Measurements from ENCODE around the gene MCRIP1. TPM values are rescaled to one million over a fixed set of nuclear protein-coding genes. Genes with fewer than 3 reads are reported as not detected.

MCRIP1 gene
- total and polyA plus RNA-seq, 2 of the 13 experiments (the other 11 are each of a cell fraction or from before 2014, with no cell fraction given) = 79.7 to 84.9 TPM

DNA sequence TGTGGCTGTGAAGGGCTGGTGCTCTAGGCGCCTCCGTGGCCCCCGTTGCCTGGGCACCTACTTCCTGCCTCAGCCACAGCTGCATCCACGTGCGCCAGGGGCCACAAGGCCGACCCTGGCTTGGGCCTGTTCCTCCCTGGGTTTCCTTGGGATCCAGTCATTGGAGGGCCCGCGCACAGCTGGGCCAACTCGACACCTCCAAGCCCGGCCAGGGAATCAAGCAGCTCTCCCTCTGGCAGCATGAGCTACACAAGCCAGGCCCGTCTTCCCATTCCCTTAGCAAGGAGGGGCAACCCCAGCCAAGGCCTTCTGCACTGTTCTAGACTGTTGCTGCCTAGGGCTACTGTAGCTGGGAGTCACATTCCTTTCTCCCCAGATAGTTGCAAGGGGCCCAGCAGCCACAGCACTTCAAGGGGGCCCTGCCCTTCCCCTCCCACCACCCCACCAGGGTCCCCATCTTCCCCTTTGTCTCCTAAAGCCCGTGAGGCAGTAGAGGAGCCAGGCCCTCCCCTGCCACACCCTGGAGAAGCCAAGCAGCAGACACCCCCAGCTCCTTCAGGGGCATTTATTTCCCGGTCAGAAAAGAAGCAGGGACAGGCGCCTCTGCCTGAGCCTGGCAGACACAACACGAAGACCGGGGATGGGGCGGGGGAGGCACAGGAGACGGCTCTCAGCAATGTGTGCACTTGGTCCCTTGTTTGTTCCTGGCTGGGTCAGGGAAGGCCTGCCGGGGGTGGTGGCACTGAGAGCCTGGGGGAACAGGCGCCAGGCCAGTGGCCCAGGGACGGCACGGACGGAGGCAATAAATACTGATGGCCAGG is 34.3 kb upstream of the MCRIP1 start (continued):
- TF ChIP-seq XRCC5 (optimal IDR thresholded peaks at IDR 0.05; ENCODE audit: low read length) = no peak
- TF ChIP-seq ZNF496 (CRISPR knock-in tag; IDR thresholded peaks at IDR 0.05; ENCODE audit: insufficient replicate concordance) = no peak
- TF ChIP-seq, protein P1, sequence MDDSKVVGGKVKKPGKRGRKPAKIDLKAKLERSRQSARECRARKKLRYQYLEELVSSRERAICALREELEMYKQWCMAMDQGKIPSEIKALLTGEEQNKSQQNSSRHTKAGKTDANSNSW (CRISPR knock-in tag; IDR thresholded peaks at IDR 0.05; ENCODE audit: borderline replicate concordance) = 0 out of 2 replicates have a peak, but pooled peaks have one; percentile 68
- peak; percentile 49; the same call in 1 of the 2 replicates for TF ChIP-seq CENPT (CRISPR knock-in tag; IDR thresholded peaks at IDR 0.05; ENCODE audit: low read depth)
- TF ChIP-seq ZNF570 (CRISPR knock-in tag; IDR thresholded peaks at IDR 0.05; ENCODE audit: borderline replicate concordance) = no peak
- TF ChIP-seq KDM3A (CRISPR knock-in tag; IDR thresholded peaks at IDR 0.05; ENCODE audit: low read depth) = peak; percentile 16
- TF ChIP-seq PPARG (CRISPR knock-in tag; conservative IDR thresholded peaks at IDR 0.05) = no peak
- TF ChIP-seq ZSCAN12 (CRISPR knock-in tag; IDR thresholded peaks at IDR 0.05) = no peak
- 0 out of 2 replicates have a peak, but pooled peaks have one; percentile 22 for TF ChIP-seq ZNF556 (CRISPR knock-in tag; IDR thresholded peaks at IDR 0.05; ENCODE audit: borderline replicate concordance)
- no peak for TF ChIP-seq ZNF446 (CRISPR knock-in tag; IDR thresholded peaks at IDR 0.05)
- no peak for TF ChIP-seq MZF1 (CRISPR knock-in tag; IDR thresholded peaks at IDR 0.05; ENCODE audit: borderline replicate concordance)
- TF ChIP-seq ZNF781 (CRISPR knock-in tag; IDR thresholded peaks at IDR 0.05; ENCODE audit: borderline replicate concordance, not compliant biosample characterization) = no peak
- TF ChIP-seq, protein P2, sequence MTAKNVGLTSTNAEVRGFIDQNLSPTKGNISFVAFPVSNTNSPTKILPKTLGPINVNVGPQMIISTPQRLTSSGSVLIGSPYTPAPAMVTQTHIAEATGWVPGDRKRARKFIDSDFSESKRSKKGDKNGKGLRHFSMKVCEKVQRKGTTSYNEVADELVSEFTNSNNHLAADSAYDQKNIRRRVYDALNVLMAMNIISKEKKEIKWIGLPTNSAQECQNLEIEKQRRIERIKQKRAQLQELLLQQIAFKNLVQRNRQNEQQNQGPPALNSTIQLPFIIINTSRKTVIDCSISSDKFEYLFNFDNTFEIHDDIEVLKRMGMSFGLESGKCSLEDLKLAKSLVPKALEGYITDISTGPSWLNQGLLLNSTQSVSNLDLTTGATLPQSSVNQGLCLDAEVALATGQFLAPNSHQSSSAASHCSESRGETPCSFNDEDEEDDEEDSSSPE (CRISPR knock-in tag; IDR thresholded peaks at IDR 0.05) = no peak
- TF ChIP-seq ZNF629 (CRISPR knock-in tag; conservative IDR thresholded peaks at IDR 0.05) = 0 out of 2 replicates have a peak, but pooled peaks have one; percentile 23
- TF ChIP-seq JDP2 (CRISPR knock-in tag; IDR thresholded peaks at IDR 0.05; ENCODE audit: borderline replicate concordance) = 0 out of 2 replicates have a peak, but pooled peaks have one; percentile 5
- TF ChIP-seq SMAD9 (CRISPR knock-in tag; IDR thresholded peaks at IDR 0.05) = no peak
- TF ChIP-seq U2AF2 (IDR thresholded peaks at IDR 0.05; ENCODE audit: low read depth, low read length) = peak; percentile 91
- TF ChIP-seq ZNF564 (CRISPR knock-in tag; IDR thresholded peaks at IDR 0.05) = peak; percentile 88; the same call in 1 of the 2 replicates
- TF ChIP-seq, protein P3, sequence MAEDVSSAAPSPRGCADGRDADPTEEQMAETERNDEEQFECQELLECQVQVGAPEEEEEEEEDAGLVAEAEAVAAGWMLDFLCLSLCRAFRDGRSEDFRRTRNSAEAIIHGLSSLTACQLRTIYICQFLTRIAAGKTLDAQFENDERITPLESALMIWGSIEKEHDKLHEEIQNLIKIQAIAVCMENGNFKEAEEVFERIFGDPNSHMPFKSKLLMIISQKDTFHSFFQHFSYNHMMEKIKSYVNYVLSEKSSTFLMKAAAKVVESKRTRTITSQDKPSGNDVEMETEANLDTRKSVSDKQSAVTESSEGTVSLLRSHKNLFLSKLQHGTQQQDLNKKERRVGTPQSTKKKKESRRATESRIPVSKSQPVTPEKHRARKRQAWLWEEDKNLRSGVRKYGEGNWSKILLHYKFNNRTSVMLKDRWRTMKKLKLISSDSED (CRISPR knock-in tag; IDR thresholded peaks at IDR 0.05) = peak; percentile 88
- TF ChIP-seq ZNF367 (CRISPR knock-in tag; IDR thresholded peaks at IDR 0.05; ENCODE audit: borderline replicate concordance) = 0 out of 2 replicates have a peak, but pooled peaks have one; percentile 39
- TF ChIP-seq JARID2 (CRISPR knock-in tag; IDR thresholded peaks at IDR 0.05; ENCODE audit: insufficient replicate concordance) = no peak
- TF ChIP-seq, protein P4, sequence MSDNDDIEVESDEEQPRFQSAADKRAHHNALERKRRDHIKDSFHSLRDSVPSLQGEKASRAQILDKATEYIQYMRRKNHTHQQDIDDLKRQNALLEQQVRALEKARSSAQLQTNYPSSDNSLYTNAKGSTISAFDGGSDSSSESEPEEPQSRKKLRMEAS (IDR thresholded peaks at IDR 0.05) = no peak
- no peak for TF ChIP-seq CHD2 (IDR thresholded peaks at IDR 0.05; ENCODE audit: low read depth, low read length)
- TF ChIP-seq REPIN1 (CRISPR knock-in tag; IDR thresholded peaks at IDR 0.05; ENCODE audit: borderline replicate concordance, low read depth) = peak; percentile 39; the same call in 1 of the 2 replicates
- TF ChIP-seq NFYC (CRISPR knock-in tag; IDR thresholded peaks at IDR 0.05) = no peak; the same call in 1 of the 2 replicates
- TF ChIP-seq SETDB1 (CRISPR knock-in tag; IDR thresholded peaks at IDR 0.05; ENCODE audit: borderline replicate concordance) = no peak
- TF ChIP-seq SNRNP70 (IDR thresholded peaks at IDR 0.05; ENCODE audit: low read depth, low read length) = no peak
- no peak for TF ChIP-seq ZNF766 (CRISPR knock-in tag; IDR thresholded peaks at IDR 0.05; ENCODE audit: borderline replicate concordance)
